Stimulated activated CD8-positive, alpha-beta memory T cell treated with anti-CD3 and anti-CD28 coated beads, Interleukin-12 subunit alpha, Interleukin-12 subunit beta, amount 100 ng/mL, for 24 hours (primary cell): ENCODE data around the gene SLC4A1AP.
"Not testable (repeated sequence)": the region's sequence is repeated elsewhere in the genome, so short reads cannot be mapped to it uniquely, and the experiment has no call there.

Experiments used
- DNase-seq: peaks from one replicate; pipeline ENCODE4 v3.0.0-alpha.2; 2020; ENCODE audit errors: extremely low read depth

Gene SLC4A1AP, protein sequence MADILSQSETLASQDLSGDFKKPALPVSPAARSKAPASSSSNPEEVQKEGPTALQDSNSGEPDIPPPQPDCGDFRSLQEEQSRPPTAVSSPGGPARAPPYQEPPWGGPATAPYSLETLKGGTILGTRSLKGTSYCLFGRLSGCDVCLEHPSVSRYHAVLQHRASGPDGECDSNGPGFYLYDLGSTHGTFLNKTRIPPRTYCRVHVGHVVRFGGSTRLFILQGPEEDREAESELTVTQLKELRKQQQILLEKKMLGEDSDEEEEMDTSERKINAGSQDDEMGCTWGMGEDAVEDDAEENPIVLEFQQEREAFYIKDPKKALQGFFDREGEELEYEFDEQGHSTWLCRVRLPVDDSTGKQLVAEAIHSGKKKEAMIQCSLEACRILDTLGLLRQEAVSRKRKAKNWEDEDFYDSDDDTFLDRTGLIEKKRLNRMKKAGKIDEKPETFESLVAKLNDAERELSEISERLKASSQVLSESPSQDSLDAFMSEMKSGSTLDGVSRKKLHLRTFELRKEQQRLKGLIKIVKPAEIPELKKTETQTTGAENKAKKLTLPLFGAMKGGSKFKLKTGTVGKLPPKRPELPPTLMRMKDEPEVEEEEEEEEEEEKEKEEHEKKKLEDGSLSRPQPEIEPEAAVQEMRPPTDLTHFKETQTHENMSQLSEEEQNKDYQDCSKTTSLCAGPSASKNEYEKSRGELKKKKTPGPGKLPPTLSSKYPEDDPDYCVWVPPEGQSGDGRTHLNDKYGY

GRCh38 chr2:27663285-27664153 lies at the start of gene SLC4A1AP, which contains the start of gene SUPT7L:
Gene SLC4A1AP, plus strand, starts transcription at chr2:27663889. Its CDS starts 26 bp downstream, at chr2:27663915.
Gene SUPT7L, minus strand, starts transcription at chr2:27663614. Its CDS starts 1,422 bp downstream, at chr2:27662192.
- peak; percentile 39 for DNase-seq

- DNase-seq: no peak
These were observed 49.7 kb upstream of the SLC4A1AP start for GRCh38 chr2:27613985-27614384.

DNA sequence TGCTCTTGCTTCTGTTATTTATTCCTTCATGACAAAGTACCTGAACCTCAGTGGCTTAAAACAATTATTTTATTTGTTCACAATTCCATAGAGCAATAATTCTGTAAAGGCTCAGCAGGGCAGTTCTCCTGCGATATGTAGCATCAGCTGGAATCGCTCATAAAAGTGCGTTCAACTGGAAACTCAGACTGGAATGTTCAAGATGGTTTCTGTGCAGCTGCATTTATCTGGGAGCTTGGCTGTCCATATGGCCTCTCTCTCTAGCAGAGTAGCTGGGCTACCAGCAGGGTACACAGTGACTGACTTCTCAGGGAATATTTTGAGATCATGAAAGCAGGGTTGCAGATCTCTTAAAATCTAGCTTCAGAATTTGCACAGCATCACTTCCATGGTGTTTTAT lies 48.4 kb upstream of the SLC4A1AP start:
- no peak for DNase-seq

DNA sequence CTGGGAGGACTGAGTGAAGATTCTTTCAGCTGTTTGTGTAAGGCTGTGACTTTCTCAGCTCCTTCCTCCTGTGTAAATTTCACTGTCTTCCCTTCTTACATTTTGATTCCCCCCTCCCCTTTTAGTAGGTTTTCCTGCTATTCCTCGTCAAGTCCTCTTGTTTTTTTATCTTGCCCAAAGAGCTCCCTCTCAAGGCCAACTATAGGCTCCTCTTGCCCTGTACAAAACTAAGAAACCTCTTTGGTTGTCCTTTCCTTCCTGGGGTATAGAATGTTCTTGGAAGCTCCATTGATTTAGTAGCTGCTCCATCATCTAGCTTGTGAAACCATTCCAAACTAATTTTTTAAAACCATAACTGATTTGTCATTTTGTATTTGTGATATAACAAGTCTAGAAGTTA lies 42.2 kb upstream of the SLC4A1AP start:
- DNase-seq: no peak

GRCh38 chr2:27622921-27623384 lies 40.7 kb upstream of the SLC4A1AP start:
- DNase-seq: no peak

- DNase-seq: no peak
These were observed 38.7 kb upstream of the SLC4A1AP start for GRCh38 chr2:27624943-27625342.

GRCh38 chr2:27626323-27626722 lies 37.4 kb upstream of the SLC4A1AP start:
- DNase-seq: not testable (repeated sequence)

DNA sequence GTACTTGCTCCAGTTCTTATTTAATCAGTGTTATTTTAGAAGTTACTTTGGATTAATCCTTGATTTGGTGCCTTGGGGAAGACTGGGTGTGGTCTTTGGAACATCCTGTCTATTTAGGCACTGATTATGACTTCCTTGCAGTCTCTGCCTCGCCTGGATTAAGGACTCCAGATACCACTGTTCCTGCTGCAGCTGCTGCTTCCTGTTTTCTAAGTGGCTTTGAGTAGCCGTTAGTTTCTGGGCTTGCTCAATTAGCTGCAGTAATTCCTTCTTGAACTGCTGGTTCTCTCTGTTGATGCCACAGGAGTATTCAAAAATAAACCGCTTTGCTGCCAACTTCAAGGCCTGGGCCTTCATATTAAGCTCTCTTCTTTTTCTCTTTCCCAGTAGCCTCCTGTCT lies 36.8 kb upstream of the SLC4A1AP start:
- DNase-seq: not testable (repeated sequence)

DNA sequence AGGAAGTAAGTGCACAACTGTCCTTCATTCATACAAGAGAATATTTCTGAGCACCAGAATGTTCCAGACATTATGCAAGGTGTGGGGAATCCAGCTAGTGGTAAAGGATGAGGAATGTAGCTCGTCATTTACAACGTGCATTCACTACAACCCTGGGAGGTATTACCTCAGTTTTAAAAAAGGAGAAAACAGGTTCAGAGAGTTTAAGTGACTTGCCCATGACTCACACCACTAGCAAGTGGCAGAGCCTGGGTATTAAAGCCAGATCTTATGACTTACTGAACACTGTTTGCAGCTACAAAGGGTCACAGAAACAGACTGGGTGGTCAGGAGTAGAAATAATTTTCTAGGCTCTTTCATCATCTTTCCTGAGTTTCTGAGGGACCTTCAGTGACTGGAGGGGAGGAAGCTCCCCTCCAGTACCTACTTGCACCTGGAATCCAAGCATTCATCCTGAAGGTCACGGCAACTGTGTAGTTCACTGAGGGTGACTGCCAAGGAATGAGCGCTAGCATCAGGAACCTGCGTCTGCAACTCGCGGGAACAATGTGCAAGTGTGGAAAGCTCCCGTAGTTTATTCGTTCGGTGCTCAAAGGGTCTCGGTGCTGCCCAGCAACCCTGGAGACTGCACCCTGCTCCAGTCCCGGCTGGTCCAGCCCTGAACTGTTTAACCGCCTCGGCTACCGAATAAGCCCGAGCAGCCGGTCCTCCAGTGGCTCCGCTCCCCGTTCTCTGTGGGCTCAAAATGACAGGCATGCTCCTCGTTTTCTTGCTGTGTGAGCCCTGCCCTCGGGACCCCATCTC lies 35.5 kb upstream of the SLC4A1AP start:
- no peak for DNase-seq

GRCh38 chr2:27628767-27629709 lies 34.7 kb upstream of the SLC4A1AP start, which contains the start of the genes CCDC121 and GPN1:
Gene CCDC121, minus strand, starts transcription at chr2:27629012. Its CDS starts 1,213 bp downstream, at chr2:27627799.
Gene GPN1, plus strand, starts transcription at chr2:27629050. Its CDS starts 9 bp downstream, at chr2:27629059.
- DNase-seq: peak; percentile 92

DNA sequence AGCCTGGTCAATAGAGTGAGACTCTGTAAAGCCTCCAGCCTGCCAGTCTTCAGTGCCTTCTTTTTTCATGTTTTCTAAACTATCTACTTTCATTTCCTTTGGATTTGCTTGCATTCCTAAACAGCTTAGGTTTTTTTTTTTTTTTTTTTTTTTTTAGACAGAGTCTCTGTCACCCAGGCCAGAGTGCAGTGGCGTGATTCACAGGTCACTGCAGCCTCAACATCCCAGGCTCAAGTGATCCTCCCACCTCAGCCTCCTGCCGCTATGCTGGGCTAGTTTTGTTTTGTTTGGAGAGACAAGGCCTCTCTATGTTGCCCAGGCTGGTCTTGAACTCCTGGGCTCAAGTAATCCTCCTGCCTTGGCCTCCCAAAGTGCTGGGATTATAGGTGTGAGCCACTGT lies 33.4 kb upstream of the SLC4A1AP start:
- DNase-seq: not testable (repeated sequence)

DNA sequence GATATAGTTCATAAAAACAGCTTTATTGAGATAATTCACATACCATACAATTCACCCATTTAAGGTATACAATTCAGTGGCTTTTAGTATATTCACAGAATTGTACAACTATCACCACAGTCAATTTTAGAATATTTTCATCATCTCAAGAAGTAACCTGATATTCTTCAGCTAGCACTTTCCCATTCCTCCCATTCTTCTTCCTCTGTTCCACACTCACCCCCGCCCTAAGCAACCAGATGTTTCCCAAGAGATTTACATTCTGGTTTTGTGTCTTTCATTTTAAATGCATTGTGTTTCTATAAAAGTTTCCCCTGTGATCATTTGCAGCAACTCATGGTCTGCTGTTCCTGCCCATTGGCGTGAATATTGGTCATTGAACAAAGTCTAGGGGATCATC lies 29.4 kb upstream of the SLC4A1AP start:
- DNase-seq: no peak

DNA sequence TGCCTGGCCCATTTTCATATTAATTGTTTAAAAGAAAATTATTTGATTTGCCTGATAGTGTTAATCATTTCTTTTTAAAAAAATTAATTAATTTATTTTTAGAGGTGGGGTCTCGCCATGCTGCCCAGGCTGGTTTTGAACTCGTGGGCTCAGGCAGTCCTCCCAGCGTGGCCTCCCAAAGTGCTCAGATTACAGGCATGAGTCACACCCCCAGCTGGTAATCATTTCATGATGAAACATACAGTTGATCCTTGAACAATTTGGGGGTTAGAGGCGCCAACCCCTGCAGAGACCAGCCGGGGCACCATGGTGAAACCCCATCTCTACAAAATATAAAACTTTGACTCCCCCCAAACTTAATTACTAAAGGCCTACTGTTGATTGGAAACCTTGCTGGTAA lies 26.9 kb upstream of the SLC4A1AP start:
- no peak for DNase-seq

DNA sequence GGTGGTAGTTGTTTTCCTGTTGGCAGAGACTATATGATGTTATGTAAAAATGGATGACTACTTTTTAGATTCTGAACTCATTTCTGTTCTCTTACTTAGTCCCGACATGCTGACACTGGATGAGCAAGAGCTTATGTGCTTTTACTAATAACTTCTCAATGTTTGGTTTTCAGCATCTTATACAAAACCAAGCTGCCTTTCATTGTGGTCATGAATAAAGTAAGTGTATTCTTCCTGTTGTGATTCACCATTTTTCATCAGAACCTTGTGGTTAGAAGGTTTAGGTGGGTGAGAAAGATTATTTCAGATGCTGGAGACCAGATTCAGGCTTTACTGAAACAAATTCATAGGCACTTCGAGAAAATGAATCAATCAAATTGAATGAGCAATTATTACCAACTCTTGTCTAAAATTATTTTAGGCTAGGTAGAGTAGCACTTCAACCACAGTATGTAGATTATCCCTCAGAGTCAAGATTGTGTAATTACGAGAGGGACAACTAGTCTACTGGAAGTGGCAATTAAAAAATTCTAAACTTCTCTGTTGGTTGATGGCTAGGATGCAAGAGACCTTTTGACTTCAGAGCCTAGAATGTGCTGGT lies 25.6 kb upstream of the SLC4A1AP start:
- no peak for DNase-seq

- no peak for DNase-seq
These were observed 25.0 kb upstream of the SLC4A1AP start for GRCh38 chr2:27638709-27639108.

- DNase-seq: no peak
These were observed 22.9 kb upstream of the SLC4A1AP start for GRCh38 chr2:27640722-27641245.

DNA sequence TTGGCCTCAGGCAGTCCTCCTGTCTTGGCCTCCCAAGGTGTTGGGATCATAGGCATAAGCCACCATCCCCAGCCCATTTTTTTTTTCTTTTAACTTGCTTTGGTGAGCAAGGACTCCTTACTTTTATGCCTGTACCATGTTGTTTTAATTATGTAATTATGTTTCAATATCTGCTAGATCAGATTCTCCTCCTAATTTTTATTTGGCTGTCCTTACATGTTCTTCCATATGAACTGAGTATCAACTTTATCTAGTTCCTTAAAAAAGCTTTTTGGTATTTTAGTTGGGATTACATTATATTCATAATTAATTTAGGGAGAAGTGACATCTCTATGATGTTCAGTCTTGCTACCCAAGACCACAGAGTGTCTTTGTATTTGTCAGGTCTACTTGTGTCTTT lies 18.5 kb upstream of the SLC4A1AP start:
- DNase-seq: no peak

GRCh38 chr2:27647289-27647688 lies 16.4 kb upstream of the SLC4A1AP start:
- DNase-seq: no peak

GRCh38 chr2:27647737-27648136 lies 16.0 kb upstream of the SLC4A1AP start:
- no peak for DNase-seq
